Neural cell (in vitro differentiated cells): ENCODE results near the gene EPHA8. TPM values are rescaled to one million over a fixed set of nuclear protein-coding genes. Genes with fewer than 3 reads are reported as not detected.

ENCODE experiments used
- H2AFZ ChIP-seq: fragments of 200-600, 300-800 bp; sonication (generic), shearing (Covaris generic); 2 replicates; pipeline ENCODE4 v1.6.0; 2014; ENCODE audit warnings: low read depth, mild to moderate bottlenecking, antibody characterized with exemption, low read length, moderate library complexity
- H3F3A ChIP-seq: fragments of 200-600 bp; shearing (Covaris generic); 2 replicates; pipeline ENCODE4 v1.6.1; 2016; ENCODE audit warnings: mild to moderate bottlenecking, moderate library complexity, mixed read lengths, antibody characterized with exemption, low read length; ENCODE audit not compliant: insufficient read depth, poor library complexity, severe bottlenecking
- H3K27ac ChIP-seq: fragments of 200-600, 300-800 bp; sonication (generic), shearing (Covaris generic); 2 replicates; pipeline ENCODE4 v1.5.1; 2014; ENCODE audit warnings: mild to moderate bottlenecking, low read length, moderate library complexity
- H3K27me3 ChIP-seq: fragments of 300-800, 200-600 bp; sonication (generic), shearing (Covaris generic); 2 replicates; pipeline ENCODE4 v1.6.0; 2014; ENCODE audit warnings: mild to moderate bottlenecking, low read depth, low read length, moderate library complexity; ENCODE audit not compliant: insufficient read depth
- H3K36me3 ChIP-seq: fragments of 300-800, 200-600 bp; sonication (generic), shearing (Covaris generic); 2 replicates; pipeline ENCODE4 v1.5.1; 2014; ENCODE audit warnings: mild to moderate bottlenecking, antibody characterized with exemption, low read length, moderate library complexity; ENCODE audit not compliant: insufficient read depth
- H3K4me2 ChIP-seq: fragments of 300-800, 200-600 bp; sonication (generic), shearing (Covaris generic); 2 replicates; pipeline ENCODE4 v1.6.0; 2014; ENCODE audit warnings: mild to moderate bottlenecking, low read length
- H3K4me3 ChIP-seq: fragments of 300-800, 200-600 bp; sonication (generic), shearing (Covaris generic); 2 replicates; pipeline ENCODE4 v1.5.1; 2014; ENCODE audit warnings: mild to moderate bottlenecking, low read length, moderate library complexity
- H3K79me2 ChIP-seq: fragments of 200-600 bp; shearing (Covaris generic); replicated peaks from 2 replicates; pipeline ENCODE4 v1.6.0; 2014; ENCODE audit warnings: mild to moderate bottlenecking, low read length, moderate library complexity; ENCODE audit not compliant: insufficient read depth
- H3K9ac ChIP-seq: fragments of 300-800, 200-600 bp; sonication (generic), shearing (Covaris generic); 2 replicates; pipeline ENCODE4 v1.6.1; 2016; ENCODE audit warnings: mild to moderate bottlenecking, low read length, mixed read lengths
- H3K9me2 ChIP-seq: fragments of 200-600 bp; shearing (Covaris generic); 2 replicates; pipeline ENCODE4 v1.6.1; 2016; ENCODE audit warnings: mild to moderate bottlenecking, low read length, mixed read lengths; ENCODE audit not compliant: insufficient read depth
- H3K9me3 ChIP-seq: fragments of 200-600, 300-800 bp; sonication (generic), shearing (Covaris generic); 2 replicates; pipeline ENCODE4 v1.6.1; 2016; ENCODE audit warnings: mild to moderate bottlenecking, mixed run types, low read length, moderate library complexity, mixed read lengths
- H4K20me1 ChIP-seq: fragments of 200-600 bp; shearing (Covaris generic); 2 replicates; pipeline ENCODE4 v1.6.1; 2016; ENCODE audit warnings: mild to moderate bottlenecking, mixed run types; ENCODE audit not compliant: insufficient read depth
- CTCF ChIP-seq: fragments of 450-650 bp; IDR thresholded peaks from 2 replicates; pipeline ENCODE4 v1.5.1; 2014; ENCODE audit warnings: antibody characterized with exemption, mild to moderate bottlenecking, moderate library complexity; ENCODE audit not compliant: poor library complexity, severe bottlenecking
- EP300 ChIP-seq: fragments of 450-650 bp; conservative IDR thresholded peaks from 2 replicates; pipeline ENCODE4 v1.6.1; 2014; ENCODE audit warnings: antibody characterized with exemption, mild to moderate bottlenecking, moderate library complexity; ENCODE audit not compliant: poor library complexity, severe bottlenecking
- EZH2 ChIP-seq: fragments of 200-600, 300-800 bp; shearing (Covaris generic), sonication (generic); IDR thresholded peaks from 2 replicates; pipeline ENCODE4 v1.6.1; 2014; ENCODE audit warnings: antibody characterized with exemption, low read length, borderline replicate concordance, mild to moderate bottlenecking; ENCODE audit not compliant: insufficient read depth, poor library complexity, severe bottlenecking
- MXI1 ChIP-seq: fragments of 450-650 bp; conservative IDR thresholded peaks from 2 replicates; pipeline ENCODE4 v1.6.1; 2014; ENCODE audit warnings: antibody characterized with exemption, mild to moderate bottlenecking; ENCODE audit not compliant: poor library complexity, severe bottlenecking
- POLR2AphosphoS5 ChIP-seq: IDR thresholded peaks from 2 replicates; pipeline ENCODE4 v1.6.1; 2012
- RAD21 ChIP-seq: fragments of 450-650 bp; conservative IDR thresholded peaks from 2 replicates; pipeline ENCODE4 v1.6.1; 2014; ENCODE audit warnings: antibody characterized with exemption, mild to moderate bottlenecking, moderate library complexity
- REST ChIP-seq: IDR thresholded peaks from 2 replicates; pipeline ENCODE4 v1.6.1; 2012; ENCODE audit warnings: borderline replicate concordance
- SMC3 ChIP-seq: fragments of 450-650 bp; conservative IDR thresholded peaks from 2 replicates; pipeline ENCODE4 v1.6.1; 2014; ENCODE audit warnings: antibody characterized with exemption, mild to moderate bottlenecking, moderate library complexity; ENCODE audit not compliant: poor library complexity
- TAF1 ChIP-seq: IDR thresholded peaks from 2 replicates; pipeline ENCODE4 v1.6.1; 2012; ENCODE audit warnings: low read depth
- polyA plus RNA-seq: library from polyadenylated mRNA; depleted of rRNA; stranded (reverse); fragments of >200 nt; gene quantifications from 2 replicates; pipeline ENCODE4 v1.2.3, GENCODE V29; 2014

The EPHA8 gene
- polyA plus RNA-seq, 1 donor from 2014 or later, result 4.7 TPM

GRCh38 chr1:22537441-22538139 is 25.7 kb upstream of the EPHA8 start:
- Histone ChIP-seq H3K27me3 (no peaks in the 10 kb centered on the region), H3K4me2 (no peak overlapping the region), H3K4me3 (no peak overlapping the region), H3K79me2 (no peaks in the 10 kb centered on the region), H3K9me2 (no peaks in the 10 kb centered on the region), H2AFZ (no peak overlapping the region), H3K9me3 (no peaks in the 10 kb centered on the region), H3F3A (no peaks in the 10 kb centered on the region), H4K20me1 (no peaks in the 10 kb centered on the region), H3K9ac (no peak overlapping the region), H3K27ac (no peak overlapping the region), H3K36me3 (no peaks in the 10 kb centered on the region)
- TF ChIP-seq EP300 (no peak), TAF1 (no peak), CTCF (no peak), SMC3 (no peak), MXI1 (no peak), REST (no peak), RAD21 (no peak), POLR2AphosphoS5 (no peak), EZH2 (no peak)

- no peak overlapping the region for H3K27ac ChIP-seq
- no peak overlapping the region for H3K4me3 ChIP-seq
- no peaks in the 10 kb centered on the region for H3K36me3 ChIP-seq
- no peak overlapping the region for H2AFZ ChIP-seq
- no peak overlapping the region for H3K4me2 ChIP-seq
- H3K79me2 ChIP-seq, result no peaks in the 10 kb centered on the region
- no peak for TF ChIP-seq CTCF
- no peak for TF ChIP-seq TAF1
- TF ChIP-seq SMC3, result no peak
- TF ChIP-seq EP300, result no peak
- TF ChIP-seq POLR2AphosphoS5, result no peak
- no peak for TF ChIP-seq MXI1
- TF ChIP-seq RAD21, result no peak
- TF ChIP-seq EZH2, result no peak
- no peak for TF ChIP-seq REST
- no peaks in the 10 kb centered on the region for H3K9me3 ChIP-seq
- H3K9me2 ChIP-seq, result no peaks in the 10 kb centered on the region
- no peaks in the 10 kb centered on the region for H4K20me1 ChIP-seq
- H3K27me3 ChIP-seq, result no peaks in the 10 kb centered on the region
- no peak overlapping the region for H3K9ac ChIP-seq
- no peaks in the 10 kb centered on the region for H3F3A ChIP-seq
These were observed 23.7 kb upstream of the EPHA8 start for GRCh38 chr1:22539510-22540118.
